HTERT RPE-1 (cell line): Measurements from ENCODE around the gene LIPC.

ENCODE experiments used
- in situ Hi-C: fragments of 300-500 bp; cut with MboI; formaldehyde crosslinking; loops from 4 replicates; pipeline ENCODE4 v1.14.3; 2020; ENCODE audit warnings: low sequenced_read_pairs

The LIPC gene

GRCh38 chr15:58472221-58472620 lies 40.4 kb downstream of the LIPC start:
- in situ Hi-C loops: no loop called here

- in situ Hi-C loops: no loop called here
Observed at GRCh38 chr15:58472821-58473581, 41.2 kb downstream of the LIPC start.

DNA sequence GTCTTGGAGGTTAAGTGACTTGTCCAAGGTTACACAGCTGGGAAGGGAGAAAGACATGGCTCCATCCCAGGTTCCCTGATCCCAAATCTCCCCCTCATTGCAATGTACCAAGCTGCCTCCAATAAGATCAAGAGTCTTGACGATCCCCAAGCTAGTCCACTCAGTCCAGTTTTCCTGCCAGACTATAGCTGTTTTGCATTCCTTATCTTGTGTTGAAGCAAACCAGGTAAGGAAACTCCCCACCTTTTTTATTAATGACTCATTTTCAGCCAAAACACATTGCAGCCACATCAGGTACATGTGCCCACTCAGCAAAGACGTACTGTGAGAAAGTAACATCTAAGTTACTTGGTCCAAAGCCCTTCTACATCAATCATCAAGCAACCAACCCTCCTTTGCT lies 41.9 kb downstream of the LIPC start:
- in situ Hi-C loops: no loop called here

DNA sequence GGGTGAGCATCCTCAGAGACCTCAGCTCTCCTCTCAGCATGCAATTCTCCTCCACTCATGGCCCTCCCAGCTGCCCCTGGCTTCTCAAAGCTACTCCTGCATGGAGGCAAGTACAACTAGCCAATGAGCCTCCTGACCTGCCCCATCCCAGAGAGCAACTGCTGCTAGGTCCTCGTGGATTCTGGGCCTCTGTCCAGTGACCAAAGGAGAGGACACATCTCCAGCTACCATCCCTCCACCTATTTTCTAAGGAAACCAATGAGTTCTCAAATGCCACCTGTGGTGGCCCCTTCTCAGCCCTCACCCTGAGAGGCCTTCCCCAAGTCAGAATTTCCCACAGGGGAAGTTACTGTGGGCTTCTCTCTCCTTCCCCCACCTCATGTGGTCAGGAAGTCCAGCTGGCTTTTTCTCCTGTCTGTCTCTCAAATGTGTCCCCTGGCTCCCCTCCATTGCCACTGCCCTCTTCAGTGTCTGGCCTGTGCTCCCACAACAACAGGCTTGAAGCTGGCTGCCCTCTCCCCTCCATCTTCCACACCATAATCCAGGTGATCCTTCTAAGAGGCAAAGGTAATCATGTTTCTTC lies 43.0 kb downstream of the LIPC start:
- in situ Hi-C loops: no loop called here

DNA sequence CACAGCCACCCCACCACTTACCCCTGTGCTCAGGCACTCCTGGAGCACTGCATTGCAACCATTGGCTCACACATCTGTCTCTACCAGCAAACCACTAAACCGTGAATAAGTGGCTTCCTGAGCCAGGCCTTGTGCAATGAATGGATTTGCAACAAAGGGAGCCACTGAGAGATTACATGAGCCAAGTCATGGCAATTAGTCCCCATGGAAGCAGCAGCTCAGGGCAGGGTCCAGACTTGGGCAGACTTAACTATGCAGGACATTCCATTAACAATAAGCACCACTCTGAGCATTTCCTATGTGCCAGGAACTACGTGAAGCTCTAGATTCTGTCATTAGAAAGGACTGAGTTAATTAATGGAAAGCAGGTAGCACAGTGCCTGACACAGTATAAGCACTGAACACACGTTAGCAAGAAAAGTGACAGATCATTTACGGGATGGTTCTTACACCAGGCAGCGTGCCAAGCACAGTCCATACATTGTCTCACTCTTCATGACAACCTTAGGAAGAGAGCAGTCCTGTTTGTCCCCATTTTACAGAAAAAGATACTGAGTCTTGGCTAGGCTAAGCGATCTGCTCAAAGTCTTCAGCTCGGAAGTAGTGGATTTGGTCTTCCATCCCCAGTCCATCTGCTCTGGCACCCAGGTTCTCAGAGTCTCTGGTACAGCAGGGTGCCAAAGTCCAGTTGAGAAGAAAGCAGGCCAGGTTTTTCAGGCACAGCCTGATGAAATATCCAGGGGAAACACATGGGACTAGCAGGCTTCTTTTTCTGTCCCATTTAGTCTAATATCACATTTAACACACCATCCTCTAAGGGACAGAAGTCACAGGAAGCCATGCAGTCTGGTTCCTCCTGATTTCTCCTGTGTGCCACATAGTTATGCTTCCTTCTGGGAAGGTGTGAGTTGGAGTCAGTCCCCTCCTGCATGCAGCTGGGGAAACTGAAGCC lies 44.1 kb downstream of the LIPC start:
- in situ Hi-C loops: no loop called here

DNA sequence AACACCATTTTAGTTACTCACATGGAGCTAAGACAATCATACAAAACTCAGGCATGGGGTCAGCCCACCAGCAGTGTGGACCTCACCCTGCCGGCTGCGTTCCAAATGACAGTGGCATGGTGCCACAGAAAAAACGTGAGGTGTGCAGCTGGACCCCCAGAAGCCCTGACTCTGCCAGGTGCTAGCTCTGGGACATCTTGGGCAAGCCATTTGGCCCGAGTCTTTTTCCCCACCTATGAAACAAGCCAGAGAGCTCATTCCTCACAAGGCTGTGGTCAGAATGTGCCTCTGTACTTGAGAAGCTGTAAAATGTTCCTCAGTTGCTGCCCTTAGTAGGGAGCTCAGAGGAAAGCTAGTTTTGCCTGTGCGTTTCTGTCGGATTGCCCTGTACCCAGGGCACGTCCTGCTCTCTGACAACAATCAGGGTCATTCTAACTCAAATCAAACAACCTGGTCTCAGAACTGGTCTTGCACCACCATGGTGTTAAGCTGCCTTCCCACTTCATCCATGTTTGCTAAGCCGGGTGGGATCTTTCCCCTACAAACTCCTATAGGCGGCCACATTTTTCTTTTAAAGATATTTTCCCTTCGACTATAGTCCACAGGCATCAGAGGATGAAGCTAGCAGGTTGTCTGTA lies 44.9 kb downstream of the LIPC start:
- in situ Hi-C loops: no loop called here

GRCh38 chr15:58477170-58477569 lies 45.4 kb downstream of the LIPC start:
- in situ Hi-C loops: no loop called here

- in situ Hi-C loops: no loop called here
Observed at GRCh38 chr15:58478035-58478434, 46.2 kb downstream of the LIPC start.

DNA sequence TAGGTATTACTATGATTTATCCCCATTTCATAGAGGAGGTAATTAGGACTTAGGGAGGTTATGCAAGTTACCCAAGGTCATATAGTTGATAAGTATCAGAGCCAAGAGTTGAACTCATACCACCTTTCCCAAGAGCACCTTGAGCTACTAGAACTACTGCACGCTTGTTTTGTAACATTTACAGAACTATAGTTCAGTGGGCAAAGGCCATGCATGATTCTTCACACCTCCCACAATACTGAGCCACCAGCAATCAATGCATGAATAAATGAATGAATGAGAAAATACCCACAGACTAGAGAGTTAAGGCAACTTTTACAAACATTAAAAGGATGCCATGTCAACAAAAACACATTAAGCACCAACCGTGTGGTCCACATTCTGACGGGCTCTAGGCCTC lies 46.8 kb downstream of the LIPC start:
- in situ Hi-C loops: no loop called here

DNA sequence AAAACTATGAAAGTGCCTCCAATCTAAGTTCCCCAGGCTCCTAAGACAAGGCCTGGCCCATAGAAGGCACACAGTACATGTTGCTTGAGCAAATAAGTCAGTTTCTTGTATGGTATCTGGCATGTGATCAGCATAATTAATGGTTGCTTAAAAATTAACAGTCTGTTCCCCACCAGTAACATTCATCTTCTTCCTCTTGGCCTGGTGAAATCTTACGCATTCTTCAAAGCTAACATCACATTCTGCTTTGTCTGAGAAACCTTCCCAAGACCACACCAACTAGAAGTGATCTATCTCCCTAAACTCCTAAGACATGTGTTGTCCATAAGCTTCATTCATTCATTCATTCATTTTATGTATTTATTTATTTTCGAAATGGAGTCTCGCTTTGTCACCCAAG lies 48.1 kb downstream of the LIPC start:
- in situ Hi-C loops: no loop called here

- in situ Hi-C loops: no loop called here
Observed at GRCh38 chr15:58483376-58483775, 51.6 kb downstream of the LIPC start.

DNA sequence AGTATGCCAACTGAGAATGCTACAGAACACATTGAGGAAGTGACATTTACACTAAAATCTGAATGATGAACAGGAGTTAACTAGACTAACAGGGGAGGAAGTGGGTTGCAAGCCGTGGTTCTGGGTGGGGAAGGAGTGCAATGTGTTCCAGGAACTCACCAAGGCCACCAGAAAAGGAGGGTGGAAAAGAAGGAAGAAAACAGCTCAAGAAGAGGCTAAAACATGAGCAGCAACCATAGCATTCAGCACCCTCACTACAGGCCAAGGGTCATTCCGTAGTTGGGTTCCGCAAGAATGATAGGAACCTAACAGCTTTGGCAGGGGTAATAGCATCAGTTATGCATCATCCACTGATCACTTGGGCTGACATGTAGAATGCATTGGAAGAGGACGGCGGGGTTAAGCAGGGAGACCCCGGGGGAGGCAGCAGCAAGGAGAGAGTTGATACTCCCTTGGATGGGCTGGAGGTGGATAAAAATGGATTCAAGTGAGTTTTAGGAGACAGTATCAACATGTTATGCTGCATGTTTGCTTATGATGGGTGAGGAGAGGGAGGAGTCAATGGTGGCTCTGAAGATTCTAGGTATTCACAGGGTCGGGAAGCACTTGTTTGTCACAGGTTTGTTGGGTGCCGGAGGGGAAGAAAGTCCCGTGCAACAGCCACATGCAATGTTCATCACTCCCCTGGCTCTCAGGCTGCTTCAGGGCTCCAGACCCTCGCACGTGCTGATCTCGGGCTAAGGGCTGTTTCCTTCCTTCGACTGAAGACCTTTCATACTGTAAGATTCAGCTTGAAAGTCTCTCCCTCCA lies 53.2 kb downstream of the LIPC start:
- in situ Hi-C loops: no loop called here

- in situ Hi-C loops: no loop called here
Observed at GRCh38 chr15:58486062-58486461, 54.3 kb downstream of the LIPC start.

- in situ Hi-C loops: no loop called here
Observed at GRCh38 chr15:58486564-58486963, 54.8 kb downstream of the LIPC start.

GRCh38 chr15:58487041-58487723 lies 55.4 kb downstream of the LIPC start:
- in situ Hi-C loops: no loop called here

GRCh38 chr15:58487724-58488120 lies 55.9 kb downstream of the LIPC start:
- in situ Hi-C loops: no loop called here

GRCh38 chr15:58489289-58490085 lies 57.7 kb downstream of the LIPC start:
- in situ Hi-C loops: no loop called here

- in situ Hi-C loops: no loop called here
Observed at GRCh38 chr15:58490086-58490887, 58.5 kb downstream of the LIPC start.
